Coronary artery (tissue), 2 donors: ENCODE results near the gene ADGRF5.
"Not testable (repeated sequence)": the region's sequence is repeated elsewhere in the genome, so short reads cannot be mapped to it uniquely, and the experiment has no call there.

Source experiments
- DNase-seq: peaks from one replicate; pipeline ENCODE4 v3.0.0-alpha.2; 2017; ENCODE audit warnings: low spot score
- H3K27ac ChIP-seq, 2 donors: fragments of 200-600 bp; sonication (generic); one replicate each; pipeline ENCODE4 v1.5.1; 2016 to 2019
- H3K4me3 ChIP-seq: fragments of 200-600 bp; sonication (generic); 2 replicates; pipeline ENCODE4 v1.5.1; 2016; ENCODE audit warnings: mild to moderate bottlenecking, moderate library complexity
- TF ChIP-seq, protein P1 (sequence below): fragments of 200-600 bp; sonication (generic); IDR thresholded peaks from one replicate; pipeline ENCODE4 v1.5.1; 2019; ENCODE audit warnings: antibody characterized with exemption

Gene ADGRF5

GRCh38 chr6:46838033-46838432 lies 83.7 kb downstream of the ADGRF5 start:
- no peak overlapping the region for H3K27ac ChIP-seq
- H3K4me3 ChIP-seq: no peak overlapping the region
- no peak for DNase-seq
- TF ChIP-seq, protein P1, sequence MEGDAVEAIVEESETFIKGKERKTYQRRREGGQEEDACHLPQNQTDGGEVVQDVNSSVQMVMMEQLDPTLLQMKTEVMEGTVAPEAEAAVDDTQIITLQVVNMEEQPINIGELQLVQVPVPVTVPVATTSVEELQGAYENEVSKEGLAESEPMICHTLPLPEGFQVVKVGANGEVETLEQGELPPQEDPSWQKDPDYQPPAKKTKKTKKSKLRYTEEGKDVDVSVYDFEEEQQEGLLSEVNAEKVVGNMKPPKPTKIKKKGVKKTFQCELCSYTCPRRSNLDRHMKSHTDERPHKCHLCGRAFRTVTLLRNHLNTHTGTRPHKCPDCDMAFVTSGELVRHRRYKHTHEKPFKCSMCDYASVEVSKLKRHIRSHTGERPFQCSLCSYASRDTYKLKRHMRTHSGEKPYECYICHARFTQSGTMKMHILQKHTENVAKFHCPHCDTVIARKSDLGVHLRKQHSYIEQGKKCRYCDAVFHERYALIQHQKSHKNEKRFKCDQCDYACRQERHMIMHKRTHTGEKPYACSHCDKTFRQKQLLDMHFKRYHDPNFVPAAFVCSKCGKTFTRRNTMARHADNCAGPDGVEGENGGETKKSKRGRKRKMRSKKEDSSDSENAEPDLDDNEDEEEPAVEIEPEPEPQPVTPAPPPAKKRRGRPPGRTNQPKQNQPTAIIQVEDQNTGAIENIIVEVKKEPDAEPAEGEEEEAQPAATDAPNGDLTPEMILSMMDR: no peak

GRCh38 chr6:46834991-46835390 lies 86.7 kb downstream of the ADGRF5 start:
- not testable (repeated sequence) for DNase-seq

GRCh38 chr6:46834257-46834916 lies 87.4 kb downstream of the ADGRF5 start:
- H3K4me3 ChIP-seq, H3K27ac ChIP-seq, DNase-seq: not testable (repeated sequence)

More at GRCh38 chr6:46834991-46835390, 86.7 kb downstream of the ADGRF5 start:
- H3K4me3 ChIP-seq, H3K27ac ChIP-seq: not testable (repeated sequence)

- TF ChIP-seq, protein P1: no peak
- Histone ChIP-seq H3K27ac (no peak overlapping the region), H3K4me3 (no peak overlapping the region)
- no peak for DNase-seq
Observed at GRCh38 chr6:46832816-46833215, 88.9 kb downstream of the ADGRF5 start.

DNA sequence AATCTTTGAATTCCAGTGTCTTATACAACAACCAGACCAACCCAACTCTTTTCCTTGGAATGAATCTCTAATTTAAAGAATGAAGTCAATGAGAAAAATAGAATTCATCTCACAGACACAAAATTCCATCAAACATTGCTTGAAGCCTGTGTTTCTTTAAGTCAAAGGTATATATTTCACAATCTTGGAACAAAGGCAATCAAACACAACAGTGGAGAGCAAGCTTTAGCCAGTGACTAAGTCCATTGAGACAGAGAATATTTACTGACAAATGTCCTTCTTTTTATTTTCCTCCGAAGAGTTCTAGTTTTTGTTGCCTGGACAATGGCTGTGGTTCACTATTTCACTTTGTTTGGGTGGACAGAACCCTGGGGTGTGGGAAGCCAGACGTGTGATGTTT lies 92.8 kb downstream of the ADGRF5 start:
- DNase-seq: no peak
- H3K27ac ChIP-seq: no peak overlapping the region
- TF ChIP-seq, protein P1: no peak
- no peak overlapping the region for H3K4me3 ChIP-seq

- TF ChIP-seq, protein P1: no peak
- DNase-seq: no peak
- Histone ChIP-seq H3K4me3 (no peak overlapping the region), H3K27ac (no peak overlapping the region)
Observed at GRCh38 chr6:46821458-46821881, 100.3 kb downstream of the ADGRF5 start.

DNA sequence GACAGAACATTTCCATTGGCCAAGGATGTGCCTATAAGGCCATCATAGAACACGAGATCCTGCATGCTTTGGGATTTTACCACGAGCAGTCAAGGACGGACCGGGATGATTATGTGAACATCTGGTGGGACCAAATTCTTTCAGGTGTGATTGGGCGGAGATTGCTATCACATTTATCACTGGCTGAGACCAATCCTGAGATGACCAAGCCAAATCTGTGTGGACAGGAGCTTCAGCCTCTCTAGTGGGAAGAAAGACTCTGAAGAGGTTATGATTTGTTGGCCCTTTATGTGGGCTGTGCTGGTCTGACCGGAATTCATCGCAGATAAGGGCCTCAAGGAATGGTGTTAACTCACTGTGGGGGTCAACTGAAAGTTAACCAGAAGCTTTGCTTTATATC lies 102.2 kb downstream of the ADGRF5 start:
- TF ChIP-seq, protein P1: no peak
- Histone ChIP-seq H3K4me3 (no peak overlapping the region), H3K27ac (no peak overlapping the region)
- DNase-seq: no peak

GRCh38 chr6:46816626-46817025 lies 105.1 kb downstream of the ADGRF5 start:
- Histone ChIP-seq H3K4me3 (no peak overlapping the region), H3K27ac (no peak overlapping the region)
- DNase-seq: no peak
- TF ChIP-seq, protein P1: no peak
